ENCODE measurements around the gene LAMA2.

LAMA2 gene

GRCh38 chr6:129510950-129511349 is 628.0 kb downstream of the LAMA2 start:
- DNase-seq (ENCODE audit: low read depth, low spot score) = no peak
- Histone ChIP-seq H3K4me3 (ENCODE audit: insufficient read length, low read depth) (no peak overlapping the region), H3K9ac (ENCODE audit: insufficient read length, low read depth) (no peak overlapping the region), H3K27me3 (ENCODE audit: insufficient read depth, insufficient read length) (no peaks in the 10 kb centered on the region), H3K4me1 (ENCODE audit: insufficient read depth, insufficient read length) (no peaks in the 10 kb centered on the region), H3K36me3 (ENCODE audit: insufficient read depth, insufficient read length, low read length) (no peaks in the 10 kb centered on the region), H3K9me3 (ENCODE audit: insufficient read depth, low read length) (no peaks in the 10 kb centered on the region)
- no peak for TF ChIP-seq ZNF274 (IDR thresholded peaks at IDR 0.05; ENCODE audit: low read depth, low read length)
- TF ChIP-seq SUZ12 (IDR thresholded peaks at IDR 0.05; ENCODE audit: extremely low read depth, insufficient read depth, insufficient read length) = no peak
- no peak for TF ChIP-seq YY1 (IDR thresholded peaks at IDR 0.05; ENCODE audit: insufficient read depth, insufficient read length)

- H3K36me3 ChIP-seq (ENCODE audit: insufficient read depth, insufficient read length, low read length) = no peaks in the 10 kb centered on the region
- TF ChIP-seq YY1 (IDR thresholded peaks at IDR 0.05; ENCODE audit: insufficient read depth, insufficient read length) (no peak), SUZ12 (IDR thresholded peaks at IDR 0.05; ENCODE audit: extremely low read depth, insufficient read depth, insufficient read length) (no peak), ZNF274 (IDR thresholded peaks at IDR 0.05; ENCODE audit: low read depth, low read length) (no peak)
These were observed 630.5 kb downstream of the LAMA2 start for GRCh38 chr6:129513471-129513870.

GRCh38 chr6:129515004-129515403 is 632.1 kb downstream of the LAMA2 start:
- no peak for DNase-seq (ENCODE audit: low read depth, low spot score)
- Histone ChIP-seq H3K4me3 (ENCODE audit: insufficient read length, low read depth) (no peak overlapping the region), H3K4me1 (ENCODE audit: insufficient read depth, insufficient read length) (no peaks in the 10 kb centered on the region), H3K9ac (ENCODE audit: insufficient read length, low read depth) (no peak overlapping the region), H3K9me3 (ENCODE audit: insufficient read depth, low read length) (no peaks in the 10 kb centered on the region), H3K36me3 (ENCODE audit: insufficient read depth, insufficient read length, low read length) (no peaks in the 10 kb centered on the region), H3K27me3 (ENCODE audit: insufficient read depth, insufficient read length) (no peaks in the 10 kb centered on the region)
- TF ChIP-seq YY1 (IDR thresholded peaks at IDR 0.05; ENCODE audit: insufficient read depth, insufficient read length) (no peak), ZNF274 (IDR thresholded peaks at IDR 0.05; ENCODE audit: low read depth, low read length) (no peak), SUZ12 (IDR thresholded peaks at IDR 0.05; ENCODE audit: extremely low read depth, insufficient read depth, insufficient read length) (no peak)

More at GRCh38 chr6:129513471-129513870, 630.5 kb downstream of the LAMA2 start:
- Histone ChIP-seq H3K4me1 (ENCODE audit: insufficient read depth, insufficient read length) (no peaks in the 10 kb centered on the region), H3K27me3 (ENCODE audit: insufficient read depth, insufficient read length) (no peaks in the 10 kb centered on the region), H3K4me3 (ENCODE audit: insufficient read length, low read depth) (no peak overlapping the region), H3K9ac (ENCODE audit: insufficient read length, low read depth) (no peak overlapping the region), H3K9me3 (ENCODE audit: insufficient read depth, low read length) (no peaks in the 10 kb centered on the region)
- DNase-seq (ENCODE audit: low read depth, low spot score) = no peak

DNA sequence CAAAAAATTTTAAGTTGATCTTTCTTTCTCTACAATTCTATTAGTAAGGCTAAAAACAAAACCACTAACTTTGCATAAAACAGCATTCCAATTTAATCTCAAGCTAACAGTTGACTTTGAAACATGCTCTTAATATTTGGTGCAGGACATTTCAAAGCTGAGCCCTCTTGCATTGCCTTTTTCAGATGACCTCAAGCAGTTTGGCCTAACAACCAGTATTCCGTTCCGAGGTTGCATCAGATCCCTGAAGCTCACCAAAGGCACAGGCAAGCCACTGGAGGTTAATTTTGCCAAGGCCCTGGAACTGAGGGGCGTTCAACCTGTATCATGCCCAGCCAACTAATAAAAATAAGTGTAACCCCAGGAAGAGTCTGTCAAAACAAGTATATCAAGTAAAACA is 633.1 kb downstream of the LAMA2 start:
- Histone ChIP-seq H3K4me1 (ENCODE audit: insufficient read depth, insufficient read length) (no peaks in the 10 kb centered on the region), H3K4me3 (ENCODE audit: insufficient read length, low read depth) (no peak overlapping the region), H3K36me3 (ENCODE audit: insufficient read depth, insufficient read length, low read length) (no peaks in the 10 kb centered on the region), H3K27me3 (ENCODE audit: insufficient read depth, insufficient read length) (no peaks in the 10 kb centered on the region), H3K9me3 (ENCODE audit: insufficient read depth, low read length) (no peaks in the 10 kb centered on the region), H3K9ac (ENCODE audit: insufficient read length, low read depth) (no peak overlapping the region)
- no peak for DNase-seq (ENCODE audit: low read depth, low spot score)
- no peak for TF ChIP-seq SUZ12 (IDR thresholded peaks at IDR 0.05; ENCODE audit: extremely low read depth, insufficient read depth, insufficient read length)
- no peak for TF ChIP-seq YY1 (IDR thresholded peaks at IDR 0.05; ENCODE audit: insufficient read depth, insufficient read length)
- no peak for TF ChIP-seq ZNF274 (IDR thresholded peaks at IDR 0.05; ENCODE audit: low read depth, low read length)

GRCh38 chr6:129516787-129517186 is 633.8 kb downstream of the LAMA2 start:
- H3K36me3 ChIP-seq (ENCODE audit: insufficient read depth, insufficient read length, low read length) = no peaks in the 10 kb centered on the region
- no peak for TF ChIP-seq ZNF274 (IDR thresholded peaks at IDR 0.05; ENCODE audit: low read depth, low read length)
- no peak for TF ChIP-seq YY1 (IDR thresholded peaks at IDR 0.05; ENCODE audit: insufficient read depth, insufficient read length)
- TF ChIP-seq SUZ12 (IDR thresholded peaks at IDR 0.05; ENCODE audit: extremely low read depth, insufficient read depth, insufficient read length) = no peak
- no peak overlapping the region for H3K9ac ChIP-seq (ENCODE audit: insufficient read length, low read depth)
- no peaks in the 10 kb centered on the region for H3K9me3 ChIP-seq (ENCODE audit: insufficient read depth, low read length)
- H3K4me3 ChIP-seq (ENCODE audit: insufficient read length, low read depth) = no peak overlapping the region
- H3K27me3 ChIP-seq (ENCODE audit: insufficient read depth, insufficient read length) = no peaks in the 10 kb centered on the region
- no peak for DNase-seq (ENCODE audit: low read depth, low spot score)
- H3K4me1 ChIP-seq (ENCODE audit: insufficient read depth, insufficient read length) = no peaks in the 10 kb centered on the region

DNA sequence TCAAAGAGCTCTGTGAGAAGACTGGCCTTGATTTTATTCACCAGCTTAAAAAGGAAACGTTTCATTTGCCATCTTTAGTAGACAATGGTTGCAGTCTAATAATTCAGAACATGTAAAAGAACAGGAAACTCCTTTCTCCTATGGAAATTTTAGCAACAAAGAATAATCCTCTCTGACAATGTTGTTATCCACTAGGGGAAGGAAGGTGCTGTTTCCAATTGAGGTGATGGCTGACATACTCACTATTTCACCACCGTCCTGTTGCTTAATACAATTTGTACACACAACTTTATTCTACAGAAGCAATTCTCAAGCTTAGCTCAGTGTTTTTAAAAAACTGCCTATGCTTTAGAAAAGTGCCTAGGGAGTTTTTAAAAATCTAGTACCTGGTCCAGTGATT is 634.4 kb downstream of the LAMA2 start:
- Histone ChIP-seq H3K27me3 (ENCODE audit: insufficient read depth, insufficient read length) (no peaks in the 10 kb centered on the region), H3K9me3 (ENCODE audit: insufficient read depth, low read length) (no peaks in the 10 kb centered on the region), H3K36me3 (ENCODE audit: insufficient read depth, insufficient read length, low read length) (no peaks in the 10 kb centered on the region), H3K4me3 (ENCODE audit: insufficient read length, low read depth) (no peak overlapping the region), H3K4me1 (ENCODE audit: insufficient read depth, insufficient read length) (no peaks in the 10 kb centered on the region), H3K9ac (ENCODE audit: insufficient read length, low read depth) (no peak overlapping the region)
- TF ChIP-seq SUZ12 (IDR thresholded peaks at IDR 0.05; ENCODE audit: extremely low read depth, insufficient read depth, insufficient read length) = no peak
- TF ChIP-seq YY1 (IDR thresholded peaks at IDR 0.05; ENCODE audit: insufficient read depth, insufficient read length) = no peak
- no peak for TF ChIP-seq ZNF274 (IDR thresholded peaks at IDR 0.05; ENCODE audit: low read depth, low read length)
- no peak for DNase-seq (ENCODE audit: low read depth, low spot score)

GRCh38 chr6:129519750-129520149 is 636.8 kb downstream of the LAMA2 start:
- no peak for DNase-seq (ENCODE audit: low read depth, low spot score)
- no peaks in the 10 kb centered on the region for H3K36me3 ChIP-seq (ENCODE audit: insufficient read depth, insufficient read length, low read length)
- no peaks in the 10 kb centered on the region for H3K4me1 ChIP-seq (ENCODE audit: insufficient read depth, insufficient read length)
- H3K27me3 ChIP-seq (ENCODE audit: insufficient read depth, insufficient read length) = no peaks in the 10 kb centered on the region
- H3K9me3 ChIP-seq (ENCODE audit: insufficient read depth, low read length) = no peaks in the 10 kb centered on the region
- H3K9ac ChIP-seq (ENCODE audit: insufficient read length, low read depth) = no peak overlapping the region
- TF ChIP-seq ZNF274 (IDR thresholded peaks at IDR 0.05; ENCODE audit: low read depth, low read length) (no peak), YY1 (IDR thresholded peaks at IDR 0.05; ENCODE audit: insufficient read depth, insufficient read length) (no peak), SUZ12 (IDR thresholded peaks at IDR 0.05; ENCODE audit: extremely low read depth, insufficient read depth, insufficient read length) (no peak)
- no peak overlapping the region for H3K4me3 ChIP-seq (ENCODE audit: insufficient read length, low read depth)

Data from NT2/D1 (cell line).